ENCODE data around the gene FGF9. TPM values are rescaled to one million over a fixed set of nuclear protein-coding genes. Genes with fewer than 3 reads are reported as not detected.

The FGF9 gene
- total RNA-seq, 1 donor from 2014 or later, result 1.0 TPM

DNA sequence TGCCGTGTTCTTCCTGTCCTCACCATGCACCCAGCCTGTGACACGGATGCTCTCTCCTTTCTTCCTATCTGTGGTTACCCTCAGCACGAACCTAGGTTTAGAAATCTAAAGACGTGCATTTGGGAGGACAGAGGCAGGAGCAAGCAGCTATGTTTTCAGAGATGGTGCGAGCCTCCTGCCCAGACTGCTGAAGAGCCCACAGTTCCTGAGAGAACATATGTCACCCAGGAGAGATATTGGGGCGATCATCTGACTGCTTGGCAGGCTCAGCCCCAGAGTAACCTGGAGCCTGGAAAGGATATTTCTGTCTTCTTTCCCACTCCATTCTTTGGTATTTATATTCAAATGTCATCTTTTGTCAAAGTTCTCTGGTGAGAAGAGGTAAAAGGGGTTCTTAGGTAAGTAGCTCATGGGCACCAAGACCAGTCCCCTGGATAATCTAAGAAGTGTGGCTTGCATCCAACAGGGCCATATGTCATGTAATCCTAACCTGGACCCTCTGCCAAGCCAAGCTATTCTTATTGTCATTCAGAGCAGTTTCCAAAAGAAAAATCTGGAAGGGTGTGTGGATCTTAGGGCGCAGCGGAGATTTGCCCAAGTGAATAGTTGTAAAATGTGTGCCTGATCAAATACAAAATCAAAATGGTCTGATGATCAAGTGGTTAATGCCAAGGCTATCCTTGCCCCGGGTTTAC is 59.5 kb downstream of the FGF9 start:
- no peak for DNase-seq (ENCODE audit: low spot score)
- H3K27ac Mint-ChIP-seq (ENCODE audit: unreplicated experiment), result no peak overlapping the region
- TF ChIP-seq, protein P1, sequence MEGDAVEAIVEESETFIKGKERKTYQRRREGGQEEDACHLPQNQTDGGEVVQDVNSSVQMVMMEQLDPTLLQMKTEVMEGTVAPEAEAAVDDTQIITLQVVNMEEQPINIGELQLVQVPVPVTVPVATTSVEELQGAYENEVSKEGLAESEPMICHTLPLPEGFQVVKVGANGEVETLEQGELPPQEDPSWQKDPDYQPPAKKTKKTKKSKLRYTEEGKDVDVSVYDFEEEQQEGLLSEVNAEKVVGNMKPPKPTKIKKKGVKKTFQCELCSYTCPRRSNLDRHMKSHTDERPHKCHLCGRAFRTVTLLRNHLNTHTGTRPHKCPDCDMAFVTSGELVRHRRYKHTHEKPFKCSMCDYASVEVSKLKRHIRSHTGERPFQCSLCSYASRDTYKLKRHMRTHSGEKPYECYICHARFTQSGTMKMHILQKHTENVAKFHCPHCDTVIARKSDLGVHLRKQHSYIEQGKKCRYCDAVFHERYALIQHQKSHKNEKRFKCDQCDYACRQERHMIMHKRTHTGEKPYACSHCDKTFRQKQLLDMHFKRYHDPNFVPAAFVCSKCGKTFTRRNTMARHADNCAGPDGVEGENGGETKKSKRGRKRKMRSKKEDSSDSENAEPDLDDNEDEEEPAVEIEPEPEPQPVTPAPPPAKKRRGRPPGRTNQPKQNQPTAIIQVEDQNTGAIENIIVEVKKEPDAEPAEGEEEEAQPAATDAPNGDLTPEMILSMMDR (IDR thresholded peaks at IDR 0.05), result no peak
- peaks cover 5% of the 10 kb centered on the region for H3K27me3 Mint-ChIP-seq (ENCODE audit: low read depth)
- no peaks in the 10 kb centered on the region for H3K4me1 Mint-ChIP-seq (ENCODE audit: low read depth)
- peaks cover 7% of the 10 kb centered on the region for H3K9me3 Mint-ChIP-seq (ENCODE audit: low read depth)
- peaks cover 2% of the 10 kb centered on the region for H3K36me3 Mint-ChIP-seq (ENCODE audit: low read depth)
- no peak overlapping the region for H3K4me3 Mint-ChIP-seq (ENCODE audit: unreplicated experiment)

DNA sequence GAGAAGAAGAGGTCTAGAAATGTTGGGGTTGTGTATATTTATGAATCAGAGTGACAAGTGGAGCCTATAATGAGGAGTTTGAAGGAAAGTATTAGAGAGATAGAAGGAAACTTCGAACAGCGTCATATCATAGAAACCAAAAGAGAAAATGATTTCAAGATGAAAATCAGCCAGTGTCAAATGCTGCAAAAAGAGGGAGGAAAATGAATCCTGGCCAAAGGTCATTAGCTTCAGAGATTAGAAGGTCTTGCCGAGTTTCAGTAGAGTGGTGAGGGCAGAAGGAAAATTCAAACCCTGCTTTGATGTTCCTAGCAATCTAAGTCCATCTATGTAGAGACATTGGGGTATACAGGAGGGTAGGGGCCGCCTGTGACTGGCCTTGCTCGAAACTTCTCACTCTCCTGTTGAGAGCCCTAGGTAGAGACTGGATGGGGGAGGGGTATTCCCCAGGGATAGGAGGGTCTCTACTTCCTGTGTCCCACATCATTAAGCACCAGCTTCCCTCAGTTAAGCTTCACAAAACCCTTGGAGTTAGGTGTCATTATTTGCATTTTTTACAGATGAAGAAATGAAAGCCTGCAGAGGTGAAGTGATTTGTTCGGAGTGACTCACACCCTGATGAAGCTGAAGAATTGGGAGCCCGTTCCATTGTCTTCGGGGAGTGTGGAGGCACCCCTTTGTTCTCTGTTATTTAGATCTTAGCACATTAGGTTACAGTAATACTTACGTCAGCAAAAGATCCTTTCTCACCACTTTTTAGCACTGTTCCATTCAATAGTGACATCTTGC is 62.8 kb downstream of the FGF9 start:
- DNase-seq (ENCODE audit: low spot score), result no peak
- Mint-ChIP-seq H3K4me3 (ENCODE audit: unreplicated experiment) (no peak overlapping the region), H3K36me3 (ENCODE audit: low read depth) (peaks cover 2% of the 10 kb centered on the region), H3K27ac (ENCODE audit: unreplicated experiment) (no peak overlapping the region), H3K4me1 (ENCODE audit: low read depth) (peaks cover 10% of the 10 kb centered on the region), H3K9me3 (ENCODE audit: low read depth) (peaks cover 5% of the 10 kb centered on the region), H3K27me3 (ENCODE audit: low read depth) (peaks cover 7% of the 10 kb centered on the region)
- TF ChIP-seq, protein P1 (IDR thresholded peaks at IDR 0.05), result no peak

DNA sequence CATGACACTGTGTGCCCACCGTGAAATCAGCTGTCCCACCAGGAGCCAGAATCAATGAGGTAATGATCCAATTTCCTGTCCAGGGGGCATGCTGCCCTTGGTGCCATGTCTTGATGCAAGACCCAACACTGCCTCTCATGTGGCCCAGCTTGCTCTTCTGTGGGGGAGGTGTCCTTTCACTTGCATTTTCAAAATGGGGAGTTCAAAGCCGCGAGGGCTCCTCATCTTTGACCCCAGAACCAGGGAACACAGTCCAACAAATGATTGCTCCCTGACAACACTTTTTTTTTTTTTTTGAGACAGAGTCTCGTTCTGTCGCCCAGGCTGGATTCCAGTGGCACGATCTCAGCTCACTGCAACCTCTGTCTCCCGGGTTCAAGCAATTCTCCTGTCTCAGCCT is 64.1 kb downstream of the FGF9 start:
- TF ChIP-seq, protein P1 (IDR thresholded peaks at IDR 0.05), result no peak
- Mint-ChIP-seq H3K4me3 (ENCODE audit: unreplicated experiment) (no peak overlapping the region), H3K36me3 (ENCODE audit: low read depth) (peaks cover 2% of the 10 kb centered on the region), H3K4me1 (ENCODE audit: low read depth) (peaks cover 10% of the 10 kb centered on the region), H3K9me3 (ENCODE audit: low read depth) (peaks cover 5% of the 10 kb centered on the region), H3K27ac (ENCODE audit: unreplicated experiment) (no peak overlapping the region), H3K27me3 (ENCODE audit: low read depth) (peaks cover 12% of the 10 kb centered on the region)
- DNase-seq (ENCODE audit: low spot score), result no peak

DNA sequence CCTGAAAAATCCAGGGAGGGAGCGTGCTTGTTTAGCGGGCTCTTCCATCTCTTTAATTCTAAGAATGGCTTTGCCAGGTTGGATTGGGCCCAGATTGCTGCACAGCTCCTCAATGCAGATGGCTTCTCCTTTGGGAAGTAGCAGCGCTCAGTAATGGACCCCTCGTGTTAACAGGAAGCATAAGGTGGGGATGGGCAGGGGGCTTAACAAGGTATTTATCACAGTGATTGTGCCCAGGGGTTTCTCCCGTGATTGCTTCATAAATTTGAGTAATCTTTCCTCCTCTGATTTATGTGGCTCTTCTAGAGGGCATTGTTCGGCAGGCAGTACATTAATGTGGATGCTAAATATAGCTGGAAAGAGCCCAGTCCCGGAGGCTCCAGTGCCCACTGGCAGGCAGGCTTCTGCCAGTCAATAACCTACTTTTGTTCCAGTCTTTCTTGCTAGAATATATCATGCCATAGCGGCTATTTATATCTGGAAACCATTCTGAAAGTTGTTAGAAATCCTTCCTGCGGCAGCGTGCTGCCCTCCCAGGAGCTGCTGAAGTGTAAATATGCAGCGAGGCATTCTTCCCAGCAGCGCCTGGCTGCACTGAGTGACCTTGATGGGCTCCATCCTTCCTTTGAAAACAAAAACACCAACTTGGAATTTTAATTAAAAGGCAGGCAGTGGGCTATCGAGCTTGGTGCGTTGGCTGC is 65.0 kb downstream of the FGF9 start:
- peaks cover 5% of the 10 kb centered on the region for H3K9me3 Mint-ChIP-seq (ENCODE audit: low read depth)
- peaks cover 2% of the 10 kb centered on the region for H3K36me3 Mint-ChIP-seq (ENCODE audit: low read depth)
- peaks cover 12% of the 10 kb centered on the region for H3K27me3 Mint-ChIP-seq (ENCODE audit: low read depth)
- no peak overlapping the region for H3K27ac Mint-ChIP-seq (ENCODE audit: unreplicated experiment)
- H3K4me1 Mint-ChIP-seq (ENCODE audit: low read depth), result peaks cover 10% of the 10 kb centered on the region
- no peak overlapping the region for H3K4me3 Mint-ChIP-seq (ENCODE audit: unreplicated experiment)
- TF ChIP-seq, protein P1 (IDR thresholded peaks at IDR 0.05), result no peak
- DNase-seq (ENCODE audit: low spot score), result no peak

DNA sequence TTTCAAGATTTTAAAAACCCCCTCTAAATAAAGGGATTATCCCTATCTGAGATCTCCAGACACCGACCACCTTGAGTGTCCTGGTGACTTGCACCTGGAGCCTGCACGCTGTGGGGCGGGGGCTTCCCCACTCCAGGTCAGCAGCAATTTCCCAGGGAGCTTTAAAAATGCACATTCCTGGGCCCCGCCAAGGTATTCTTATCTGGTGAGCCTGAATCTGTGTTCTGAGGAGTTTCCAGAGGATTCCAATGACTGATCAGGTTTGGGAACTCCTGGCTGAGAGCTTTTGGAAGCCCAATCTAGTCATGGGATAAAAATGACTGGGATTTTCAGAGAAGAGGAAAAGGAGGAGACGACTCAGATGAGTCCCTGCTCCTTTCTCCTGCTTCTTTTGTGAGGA is 66.1 kb downstream of the FGF9 start:
- Mint-ChIP-seq H3K4me3 (ENCODE audit: unreplicated experiment) (no peak overlapping the region), H3K36me3 (ENCODE audit: low read depth) (no peaks in the 10 kb centered on the region), H3K27ac (ENCODE audit: unreplicated experiment) (no peak overlapping the region), H3K27me3 (ENCODE audit: low read depth) (peaks cover 12% of the 10 kb centered on the region), H3K4me1 (ENCODE audit: low read depth) (peaks cover 10% of the 10 kb centered on the region), H3K9me3 (ENCODE audit: low read depth) (no peaks in the 10 kb centered on the region)
- TF ChIP-seq, protein P1 (IDR thresholded peaks at IDR 0.05), result no peak
- DNase-seq (ENCODE audit: low spot score), result no peak
